NB4 (cell line): Measurements from ENCODE around the gene NT5DC3.

Experiments used
- POLR2A ChIP-seq: IDR thresholded peaks from 2 replicates; pipeline ENCODE4 v1.6.1; 2011; ENCODE audit warnings: mild to moderate bottlenecking; ENCODE audit not compliant: insufficient read length; ENCODE audit errors: extremely low read depth
- TF ChIP-seq, protein P1 (sequence below): IDR thresholded peaks from one replicate; pipeline ENCODE4 v1.5.1; 2012; ENCODE audit warnings: low read depth, low read length

- TF ChIP-seq, protein P1, sequence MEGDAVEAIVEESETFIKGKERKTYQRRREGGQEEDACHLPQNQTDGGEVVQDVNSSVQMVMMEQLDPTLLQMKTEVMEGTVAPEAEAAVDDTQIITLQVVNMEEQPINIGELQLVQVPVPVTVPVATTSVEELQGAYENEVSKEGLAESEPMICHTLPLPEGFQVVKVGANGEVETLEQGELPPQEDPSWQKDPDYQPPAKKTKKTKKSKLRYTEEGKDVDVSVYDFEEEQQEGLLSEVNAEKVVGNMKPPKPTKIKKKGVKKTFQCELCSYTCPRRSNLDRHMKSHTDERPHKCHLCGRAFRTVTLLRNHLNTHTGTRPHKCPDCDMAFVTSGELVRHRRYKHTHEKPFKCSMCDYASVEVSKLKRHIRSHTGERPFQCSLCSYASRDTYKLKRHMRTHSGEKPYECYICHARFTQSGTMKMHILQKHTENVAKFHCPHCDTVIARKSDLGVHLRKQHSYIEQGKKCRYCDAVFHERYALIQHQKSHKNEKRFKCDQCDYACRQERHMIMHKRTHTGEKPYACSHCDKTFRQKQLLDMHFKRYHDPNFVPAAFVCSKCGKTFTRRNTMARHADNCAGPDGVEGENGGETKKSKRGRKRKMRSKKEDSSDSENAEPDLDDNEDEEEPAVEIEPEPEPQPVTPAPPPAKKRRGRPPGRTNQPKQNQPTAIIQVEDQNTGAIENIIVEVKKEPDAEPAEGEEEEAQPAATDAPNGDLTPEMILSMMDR = no peak
- TF ChIP-seq POLR2A = no peak
These were observed 10.1 kb upstream of the NT5DC3 start for GRCh38 chr12:103851127-103851526.
